GM18873 (cell line): ENCODE data around the gene HOMER3.
"Not testable (repeated sequence)": the region's sequence is repeated elsewhere in the genome, so short reads cannot be mapped to it uniquely, and the experiment has no call there.

Experiments
- ATAC-seq: cut with Tn5 transposase; IDR thresholded peaks from one replicate; pipeline ENCODE4 v1.9.1; 2021; ENCODE audit warnings: mild to moderate bottlenecking, moderate library complexity, moderate number of reproducible peaks; ENCODE audit not compliant: unreplicated experiment, low FRiP score

The HOMER3 gene

DNA sequence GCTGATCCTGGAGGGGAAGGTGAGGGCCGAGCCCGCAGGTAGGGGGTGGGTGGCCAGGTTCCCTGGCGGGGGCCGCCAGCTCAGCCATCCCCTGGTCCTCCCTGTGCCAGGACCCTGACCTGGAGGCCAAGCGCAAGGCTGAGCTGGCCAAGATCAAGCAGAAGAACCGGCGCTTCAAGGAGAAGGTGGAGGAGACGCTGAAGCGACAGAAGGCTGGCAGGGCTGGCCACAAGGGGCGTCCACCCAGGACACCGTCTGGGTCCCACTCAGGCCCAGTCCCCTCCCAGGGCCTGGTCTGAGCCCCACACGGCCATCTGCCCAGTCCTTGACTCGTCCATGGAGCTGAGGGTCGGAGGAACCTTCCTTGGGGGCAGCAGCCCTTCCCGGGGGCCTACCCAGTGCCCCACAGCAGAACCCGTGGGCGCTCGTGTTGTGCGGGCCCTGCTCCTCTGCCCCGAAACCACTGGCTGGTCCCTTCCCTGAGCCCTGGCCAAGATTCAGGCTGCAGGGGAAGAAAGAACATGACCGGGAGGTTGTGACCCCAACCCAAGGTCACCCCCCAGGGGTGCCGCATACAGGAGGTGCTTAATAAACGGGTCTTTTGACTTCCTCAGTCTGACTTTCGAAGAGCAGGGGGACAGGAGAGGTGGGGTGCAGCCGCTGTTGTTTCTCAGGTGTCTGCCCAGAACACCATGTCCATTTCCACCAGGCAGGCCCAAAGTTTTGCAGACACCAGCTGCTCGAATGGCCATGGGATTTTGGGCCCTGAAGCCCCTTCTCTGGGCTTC, 12.8 kb downstream of the HOMER3 start:
- no peak for ATAC-seq

DNA sequence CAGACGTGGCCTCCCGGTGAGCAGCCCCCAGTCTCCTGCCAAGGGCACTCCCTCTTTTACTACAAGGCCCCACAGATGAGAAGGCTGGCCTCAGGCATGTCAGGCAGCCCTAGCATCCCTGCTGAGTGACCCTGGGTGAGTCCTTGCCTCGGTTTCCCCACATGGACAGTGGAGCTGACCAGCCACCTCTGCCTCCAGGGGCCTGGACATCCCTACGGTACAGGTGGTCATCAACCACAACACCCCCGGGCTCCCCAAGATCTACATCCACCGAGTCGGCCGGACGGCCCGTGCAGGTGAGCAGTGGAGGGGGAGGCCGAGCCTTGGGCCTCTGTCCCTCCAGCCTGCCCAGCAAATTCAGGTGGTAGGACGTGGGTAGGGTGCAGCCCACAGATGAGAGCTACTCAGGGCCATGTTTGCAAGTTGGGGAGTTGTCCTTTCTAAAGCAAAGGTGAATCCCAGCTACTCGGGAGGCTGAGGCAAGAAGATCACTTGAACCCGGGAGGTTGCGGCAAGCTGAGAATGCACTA, 16.3 kb downstream of the HOMER3 start:
- ATAC-seq = no peak

DNA sequence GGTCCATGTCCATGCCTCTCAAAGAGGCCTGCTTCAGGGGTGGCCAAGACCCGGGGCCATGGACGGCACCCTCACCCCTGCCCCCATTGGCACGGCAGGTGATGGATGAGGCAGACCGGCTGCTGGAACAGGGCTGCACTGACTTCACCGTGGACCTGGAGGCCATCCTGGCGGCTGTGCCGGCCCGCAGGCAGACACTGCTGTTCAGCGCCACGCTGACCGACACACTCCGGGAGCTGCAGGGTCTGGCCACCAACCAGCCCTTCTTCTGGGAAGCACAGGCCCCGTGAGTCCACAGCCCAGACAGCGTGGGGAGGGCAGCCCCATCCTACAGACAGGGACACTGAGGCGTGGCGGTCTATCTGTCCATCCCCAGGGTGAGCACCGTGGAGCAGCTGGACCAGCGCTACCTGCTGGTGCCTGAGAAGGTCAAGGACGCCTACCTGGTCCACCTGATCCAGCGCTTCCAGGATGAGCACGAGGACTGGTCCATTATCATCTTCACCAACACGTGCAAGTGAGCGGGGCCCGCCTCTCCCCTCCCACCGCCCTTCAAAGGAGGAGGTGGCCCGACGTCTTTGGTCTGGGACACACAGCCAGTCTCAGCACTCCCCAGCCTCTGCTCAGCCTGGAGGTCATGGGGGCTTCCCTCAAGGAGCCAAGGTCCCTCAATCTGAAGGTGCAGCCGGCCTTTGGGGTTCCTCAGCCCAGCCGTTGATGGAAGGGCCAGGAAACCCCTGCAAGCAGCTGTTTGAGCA, 18.6 kb downstream of the HOMER3 start:
- no peak for ATAC-seq

DNA sequence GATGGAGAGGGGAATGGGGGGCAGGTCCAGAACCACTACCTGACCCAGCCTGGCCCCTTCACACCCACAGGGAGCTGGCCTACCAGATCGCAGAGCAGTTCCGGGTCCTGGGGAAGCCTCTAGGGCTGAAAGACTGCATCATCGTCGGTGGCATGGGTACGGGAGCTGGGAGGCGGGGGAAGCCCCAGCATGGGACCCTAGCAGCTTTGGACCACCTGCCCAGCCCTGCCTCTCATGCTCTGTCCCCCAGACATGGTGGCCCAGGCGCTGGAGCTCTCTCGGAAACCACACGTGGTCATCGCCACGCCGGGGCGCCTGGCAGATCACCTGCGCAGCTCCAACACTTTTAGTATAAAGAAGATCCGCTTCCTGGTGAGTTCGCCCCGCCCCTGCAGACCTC, 19.4 kb downstream of the HOMER3 start:
- ATAC-seq = no peak

DNA sequence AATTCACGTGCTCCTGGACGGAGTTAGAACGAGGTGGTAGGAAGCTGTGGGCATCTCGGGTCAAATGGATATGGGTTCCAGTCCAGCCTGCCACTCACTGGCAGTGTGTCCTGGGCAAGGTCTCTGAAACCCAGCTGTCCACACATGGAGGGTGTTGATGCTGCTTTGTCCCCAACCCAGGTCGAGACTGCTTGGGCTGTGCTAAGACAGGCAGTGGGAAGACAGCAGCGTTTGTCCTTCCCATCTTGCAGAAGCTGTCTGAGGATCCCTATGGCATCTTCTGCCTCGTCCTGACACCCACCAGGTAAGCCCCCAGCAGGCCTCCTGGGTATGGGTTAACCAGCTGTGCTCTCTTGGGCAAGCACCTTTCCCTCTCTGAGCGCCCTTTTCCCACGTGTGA, 20.6 kb downstream of the HOMER3 start:
- ATAC-seq = no peak

DNA sequence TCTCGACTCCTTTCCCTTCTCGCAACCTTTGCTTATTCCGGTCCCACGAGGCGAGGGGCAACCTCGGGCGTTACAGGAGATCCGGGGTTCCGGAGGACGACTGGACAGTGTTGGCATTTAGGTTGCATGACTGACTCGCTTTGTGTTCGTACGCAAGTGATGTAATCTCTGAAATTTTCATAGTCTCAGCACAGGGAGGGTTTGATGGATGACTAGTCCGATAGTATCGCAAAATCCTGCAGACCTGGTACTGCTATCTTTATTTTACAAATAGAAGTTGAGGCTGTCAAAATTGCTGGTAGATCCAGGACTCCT, 21.2 kb downstream of the HOMER3 start:
- no peak for ATAC-seq

DNA sequence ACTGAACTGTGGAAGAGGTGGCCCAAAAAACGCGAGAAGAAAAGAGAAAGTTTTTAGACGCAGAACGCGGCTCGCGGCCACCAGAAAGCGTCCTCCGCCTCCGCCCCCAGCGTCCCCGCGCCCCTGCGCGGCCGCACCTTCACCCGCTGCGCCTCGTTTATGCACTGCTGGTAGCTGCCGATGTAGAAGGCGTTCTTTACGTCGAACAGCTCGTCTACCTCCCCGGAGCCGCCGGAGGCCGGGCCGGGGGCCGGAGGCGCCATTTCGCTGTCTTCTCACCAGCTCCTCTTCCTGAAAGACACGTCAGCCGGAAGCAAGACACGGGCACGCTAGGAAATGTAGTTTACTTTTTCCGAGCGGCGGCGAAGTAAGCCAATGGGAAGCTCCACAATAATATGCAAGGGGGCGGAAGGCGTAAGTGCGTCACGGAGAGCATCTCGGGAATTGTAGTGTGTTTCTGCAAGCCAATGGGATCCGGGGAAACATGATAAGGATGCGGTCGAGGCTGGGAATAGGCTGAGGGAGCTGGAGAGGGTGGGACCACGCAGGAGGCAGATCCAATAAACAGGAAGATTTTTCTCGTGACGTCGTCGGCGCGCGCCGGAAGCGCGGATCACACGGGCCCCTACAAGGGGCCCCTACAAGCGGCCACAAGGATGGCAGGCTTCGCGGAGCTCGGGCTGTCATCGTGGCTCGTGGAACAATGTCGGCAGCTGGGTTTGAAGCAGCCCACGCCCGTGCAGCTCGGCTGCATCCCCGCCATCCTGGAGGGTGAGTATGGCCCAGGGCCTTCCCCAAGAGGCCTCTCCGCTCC, 21.7 kb downstream of the HOMER3 start, which contains the start of the genes COPE and DDX49:
COPE (minus strand) TSS at position 302 of the 814 bp plus-strand sequence; CDS start at position 263, 39 bp downstream.
DDX49 (plus strand) TSS at position 630 of the 814 bp plus-strand sequence; CDS start at position 657, 27 bp downstream.
- ATAC-seq = peak; percentile 93

DNA sequence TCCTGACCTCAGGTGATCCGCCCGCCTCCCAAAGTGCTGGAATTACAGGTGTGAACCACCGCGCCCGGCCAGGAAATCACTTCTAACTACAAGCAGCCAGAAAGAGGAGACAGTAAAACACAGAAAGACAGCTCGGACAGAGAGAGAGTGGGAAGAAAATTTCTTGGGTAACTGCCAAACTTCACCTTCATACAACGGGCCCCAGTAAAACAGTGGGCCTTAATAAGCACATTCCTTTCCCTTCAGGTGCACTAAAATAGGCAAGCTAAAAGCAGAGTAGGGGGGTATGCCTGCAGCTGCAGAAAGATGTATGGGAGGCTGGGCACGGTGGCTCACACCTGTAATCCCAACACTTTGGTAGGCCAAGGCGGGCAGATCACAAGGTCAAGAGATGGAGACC, 23.4 kb downstream of the HOMER3 start:
- ATAC-seq = not testable (repeated sequence)

DNA sequence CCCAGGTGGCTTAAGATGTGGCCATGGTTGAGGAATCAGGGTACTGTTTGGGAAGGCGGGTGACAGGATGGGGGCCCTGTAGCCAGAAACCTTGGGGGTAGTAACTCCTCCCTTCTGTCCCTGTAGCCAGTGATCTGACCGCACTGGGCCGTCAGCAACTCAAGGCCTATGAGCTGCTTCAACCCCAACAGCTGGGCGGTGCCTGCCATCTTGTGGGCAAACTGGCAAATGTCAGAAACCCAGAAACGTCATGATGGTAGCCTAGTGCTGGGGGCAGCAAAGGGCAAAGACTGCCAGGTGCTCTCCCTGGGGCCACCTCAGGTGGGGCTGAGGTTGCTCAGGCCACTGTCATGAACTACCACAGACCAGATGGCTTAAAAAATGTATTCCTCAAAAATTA, 25.4 kb downstream of the HOMER3 start:
- no peak for ATAC-seq

DNA sequence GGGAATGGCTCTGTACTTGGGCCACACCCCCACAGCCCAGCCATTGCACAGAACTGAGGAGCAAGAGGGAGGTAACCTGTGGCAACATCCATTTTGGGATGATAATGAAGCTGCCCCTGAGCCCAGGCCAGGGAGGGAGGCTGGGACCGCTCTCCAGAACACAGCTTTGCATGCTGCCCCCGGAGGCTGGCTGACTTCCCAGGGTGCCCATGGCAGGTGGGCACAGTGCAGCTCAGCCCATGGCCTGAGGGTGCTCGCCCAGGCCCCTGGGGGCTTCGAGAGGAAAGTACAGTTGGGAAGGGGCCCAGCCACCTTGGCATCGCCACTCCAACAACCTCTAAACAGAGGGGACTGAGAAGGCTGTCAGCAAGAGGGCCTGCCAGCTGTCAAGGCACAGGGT, 27.6 kb downstream of the HOMER3 start:
- ATAC-seq = no peak

DNA sequence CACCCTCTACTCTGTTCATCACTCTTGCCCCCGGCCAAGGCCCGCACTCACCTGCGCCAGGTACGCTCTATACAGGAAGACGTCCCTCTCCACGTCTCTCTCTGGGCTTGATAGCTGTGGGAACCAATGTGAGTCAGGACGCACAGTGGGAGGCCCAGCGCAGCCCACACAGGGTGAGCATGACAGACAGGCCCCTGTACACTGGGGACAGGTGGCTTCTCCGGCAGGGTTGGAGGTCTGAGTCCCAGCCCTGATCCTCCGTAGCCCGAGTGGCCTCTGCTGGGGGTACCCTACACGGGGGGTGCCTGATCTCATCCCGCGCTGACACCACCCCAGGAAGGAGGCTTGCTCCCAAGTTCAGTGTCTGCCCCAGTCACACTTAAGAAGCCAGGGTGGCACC, 28.1 kb downstream of the HOMER3 start:
- ATAC-seq = no peak

DNA sequence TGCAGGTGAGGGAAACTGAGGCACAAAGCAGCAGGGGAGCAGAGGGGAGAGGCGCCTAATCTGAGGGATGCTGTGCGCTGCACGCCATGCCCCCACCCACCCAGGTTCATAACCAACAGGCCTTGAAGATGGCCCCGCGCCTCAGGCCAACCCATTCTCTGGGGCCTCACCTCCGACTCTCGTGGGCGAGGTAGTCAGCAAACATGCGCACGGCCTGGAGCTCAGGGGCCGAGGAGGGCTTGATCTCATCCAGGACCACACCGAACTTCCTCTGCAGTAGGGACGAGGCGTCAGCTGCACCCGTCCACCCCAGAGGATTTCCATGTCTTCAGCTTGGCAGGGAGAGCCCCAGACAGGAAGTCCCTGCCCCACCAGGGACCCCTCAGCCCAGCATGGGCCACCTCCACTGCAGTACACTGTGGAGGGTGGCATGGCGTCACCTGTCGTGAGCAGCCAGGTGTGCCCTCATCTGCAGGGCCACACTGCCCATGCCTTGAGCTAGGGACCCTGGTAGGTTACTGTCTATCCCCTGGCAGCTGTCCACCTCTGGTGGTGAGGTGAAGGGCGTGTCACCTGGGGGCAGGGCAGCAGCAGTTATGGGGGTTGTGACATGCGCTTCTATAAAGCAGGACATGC, 30.1 kb downstream of the HOMER3 start:
- no peak for ATAC-seq

DNA sequence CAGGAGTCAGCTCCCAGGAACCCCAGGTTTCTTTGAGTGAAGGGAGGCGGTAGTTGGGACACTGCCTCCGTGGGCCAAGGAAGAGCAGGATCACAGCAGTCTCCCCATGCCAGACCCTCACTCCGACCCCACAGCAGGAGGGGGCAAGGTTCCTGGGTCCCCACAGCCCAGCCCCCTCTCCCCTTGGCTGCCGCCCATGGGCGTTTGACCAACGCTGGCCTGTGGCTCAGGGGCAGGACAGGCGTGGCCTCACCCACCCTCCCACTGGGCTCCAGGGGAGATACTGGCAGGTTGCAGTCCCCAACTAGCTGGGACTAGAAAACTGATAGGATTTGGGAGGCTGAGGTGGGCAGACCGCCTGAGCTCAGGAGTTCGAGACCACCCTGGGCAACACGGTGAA, 31.0 kb downstream of the HOMER3 start:
- ATAC-seq = no peak

DNA sequence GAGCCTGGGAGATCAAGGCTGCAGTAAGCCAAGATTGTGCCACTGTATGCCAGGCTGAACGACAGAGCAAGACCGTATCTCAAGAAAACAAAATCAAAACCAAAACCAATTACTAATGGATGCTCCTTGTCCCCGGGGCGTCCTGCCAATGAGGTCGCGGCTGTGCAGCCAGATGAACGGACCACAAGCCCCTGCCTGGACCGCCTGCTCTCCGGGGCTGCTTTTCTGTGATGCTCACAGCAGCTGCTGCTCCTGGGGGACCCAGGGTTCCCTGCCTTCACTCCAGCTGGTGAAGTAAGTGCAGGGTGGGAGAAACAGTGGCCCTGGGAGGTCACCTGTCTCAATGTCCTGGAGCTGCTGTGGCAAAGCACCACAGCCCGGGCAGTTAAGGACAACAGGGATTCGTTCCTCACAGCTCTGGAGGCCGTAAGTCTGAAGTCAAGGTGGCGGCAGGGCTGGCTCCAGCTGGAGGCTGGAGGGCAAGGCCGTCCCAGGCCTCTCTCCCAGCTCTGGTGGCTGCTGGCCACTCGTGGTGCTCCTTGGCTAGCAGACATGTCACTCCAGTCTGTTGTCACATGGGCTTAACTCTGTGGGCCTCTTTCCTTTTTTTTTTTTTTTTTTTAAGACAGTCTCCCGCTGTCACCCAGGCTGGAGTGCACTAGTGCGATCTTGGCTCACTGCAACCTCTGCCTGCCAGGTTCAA, 31.9 kb downstream of the HOMER3 start:
- ATAC-seq = no peak

DNA sequence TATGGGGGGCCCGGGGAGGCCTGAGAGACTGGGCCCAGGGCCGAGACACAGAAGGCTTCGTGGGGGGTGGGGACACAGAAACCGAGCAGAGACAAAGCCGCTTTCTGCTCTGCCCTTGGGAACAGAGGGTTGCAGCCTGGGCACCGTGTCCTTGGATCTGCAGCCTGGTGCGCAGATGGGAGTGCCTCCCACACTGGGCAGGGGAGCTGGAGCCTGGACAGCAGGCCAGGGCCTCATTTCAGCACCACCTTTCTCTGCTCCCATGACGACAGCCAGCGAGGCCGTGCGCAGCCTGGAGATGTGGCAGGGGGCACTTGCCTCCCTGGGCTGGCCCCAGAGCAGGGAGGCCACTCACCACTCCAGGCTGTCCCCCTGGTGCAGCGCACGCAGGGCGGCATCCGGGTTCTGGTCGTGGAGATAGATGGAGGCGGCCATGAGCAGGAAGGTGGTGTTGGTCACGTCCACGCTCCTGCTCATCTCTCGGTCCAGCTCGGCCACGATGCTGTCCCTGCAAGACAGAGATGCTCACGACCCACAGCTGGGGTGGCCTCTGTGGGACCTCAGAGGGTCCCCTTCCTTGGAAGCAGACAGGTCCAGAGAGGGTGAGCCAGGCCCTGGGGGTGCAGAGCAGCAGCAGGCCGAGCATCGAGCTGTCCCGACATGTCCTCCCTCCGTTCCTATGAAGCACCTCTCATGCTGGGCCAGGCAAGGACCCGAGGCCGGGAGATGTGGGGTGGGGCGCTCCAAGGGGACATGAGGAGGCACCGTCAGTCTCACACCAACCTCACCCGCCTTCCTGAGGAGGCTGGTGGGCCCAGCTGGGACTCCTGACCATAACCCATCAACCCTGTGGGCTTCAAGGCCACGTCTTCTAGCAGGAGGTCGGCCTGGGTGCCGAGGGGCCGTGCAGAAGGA, 34.2 kb downstream of the HOMER3 start:
- no peak for ATAC-seq

DNA sequence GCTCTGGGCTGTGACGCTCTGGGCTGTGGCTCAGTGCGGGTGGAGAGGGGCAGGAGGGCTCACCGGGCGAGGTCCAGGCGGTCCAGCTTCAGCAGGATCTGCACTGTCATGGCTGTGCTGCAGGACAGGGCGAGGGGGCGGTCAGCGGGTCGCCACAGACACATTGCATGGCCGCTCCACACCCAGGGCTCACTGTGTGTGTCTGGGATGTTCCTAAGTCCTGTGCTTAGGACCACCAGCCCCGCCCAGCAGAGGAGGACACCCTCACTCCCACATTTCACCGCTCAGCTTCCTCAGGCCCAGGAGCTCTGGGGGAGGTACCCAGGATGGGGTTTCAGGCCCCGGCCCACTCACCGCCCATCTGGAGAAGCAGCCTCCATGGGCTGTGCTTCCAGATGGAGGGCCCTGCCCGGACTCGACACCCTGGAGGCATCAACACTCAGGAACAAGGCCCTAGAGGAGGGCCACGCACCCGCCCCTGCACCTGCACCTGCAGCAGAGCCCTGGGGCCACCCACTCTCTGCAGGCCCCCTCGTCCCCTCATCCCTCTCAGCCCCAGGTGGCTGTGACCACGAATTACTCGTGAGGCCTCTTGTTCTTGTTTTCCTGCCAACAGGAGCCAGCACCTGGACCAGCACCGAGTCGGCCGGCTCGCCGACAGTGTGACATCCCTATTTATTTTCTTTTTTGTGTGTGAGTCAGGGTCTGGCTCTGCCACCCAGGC, 35.3 kb downstream of the HOMER3 start:
- ATAC-seq = no peak

DNA sequence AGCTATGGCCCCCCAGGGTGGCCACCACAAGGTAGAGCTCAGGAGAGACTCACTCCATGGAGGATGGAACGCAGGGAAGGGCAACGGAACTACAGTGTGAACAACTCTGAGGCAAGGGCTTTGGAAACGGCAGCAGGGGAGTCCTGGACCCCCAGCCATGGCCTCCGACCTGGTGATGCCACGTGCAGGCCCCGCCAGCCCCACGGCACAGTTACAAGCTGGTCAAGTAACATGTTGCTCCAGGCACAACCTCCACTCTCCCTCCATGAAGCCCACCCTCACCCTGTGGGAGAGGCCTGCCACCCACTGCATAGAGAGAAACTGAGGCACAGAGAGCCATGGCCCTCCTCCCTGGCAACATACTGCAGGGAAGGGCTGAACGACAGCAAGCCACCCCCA, 36.0 kb downstream of the HOMER3 start:
- ATAC-seq = no peak
